Fibroblast of pulmonary artery (primary cell): ENCODE results near the gene CFAP45.

Source experiments
- DNase-seq: peaks from one replicate; pipeline ENCODE4 v3.0.0-alpha.2; 2010; ENCODE audit warnings: low read depth
- H3K4me3 ChIP-seq: replicated peaks from 2 replicates; pipeline ENCODE4 v1.5.1; 2011; ENCODE audit warnings: low read depth, mild to moderate bottlenecking, control low read depth, low read length, moderate library complexity
- TF ChIP-seq, protein P1 (sequence below): IDR thresholded peaks from 2 replicates; pipeline ENCODE4 v1.5.1; 2011; ENCODE audit warnings: mild to moderate bottlenecking, control low read depth, low read length, inconsistent platforms; ENCODE audit errors: missing control alignments

CFAP45 gene

GRCh38 chr1:159918352-159919200 lies 18.6 kb upstream of the CFAP45 start:
- TF ChIP-seq, protein P1, sequence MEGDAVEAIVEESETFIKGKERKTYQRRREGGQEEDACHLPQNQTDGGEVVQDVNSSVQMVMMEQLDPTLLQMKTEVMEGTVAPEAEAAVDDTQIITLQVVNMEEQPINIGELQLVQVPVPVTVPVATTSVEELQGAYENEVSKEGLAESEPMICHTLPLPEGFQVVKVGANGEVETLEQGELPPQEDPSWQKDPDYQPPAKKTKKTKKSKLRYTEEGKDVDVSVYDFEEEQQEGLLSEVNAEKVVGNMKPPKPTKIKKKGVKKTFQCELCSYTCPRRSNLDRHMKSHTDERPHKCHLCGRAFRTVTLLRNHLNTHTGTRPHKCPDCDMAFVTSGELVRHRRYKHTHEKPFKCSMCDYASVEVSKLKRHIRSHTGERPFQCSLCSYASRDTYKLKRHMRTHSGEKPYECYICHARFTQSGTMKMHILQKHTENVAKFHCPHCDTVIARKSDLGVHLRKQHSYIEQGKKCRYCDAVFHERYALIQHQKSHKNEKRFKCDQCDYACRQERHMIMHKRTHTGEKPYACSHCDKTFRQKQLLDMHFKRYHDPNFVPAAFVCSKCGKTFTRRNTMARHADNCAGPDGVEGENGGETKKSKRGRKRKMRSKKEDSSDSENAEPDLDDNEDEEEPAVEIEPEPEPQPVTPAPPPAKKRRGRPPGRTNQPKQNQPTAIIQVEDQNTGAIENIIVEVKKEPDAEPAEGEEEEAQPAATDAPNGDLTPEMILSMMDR: no peak
- H3K4me3 ChIP-seq: no peak overlapping the region
- no peak for DNase-seq

DNA sequence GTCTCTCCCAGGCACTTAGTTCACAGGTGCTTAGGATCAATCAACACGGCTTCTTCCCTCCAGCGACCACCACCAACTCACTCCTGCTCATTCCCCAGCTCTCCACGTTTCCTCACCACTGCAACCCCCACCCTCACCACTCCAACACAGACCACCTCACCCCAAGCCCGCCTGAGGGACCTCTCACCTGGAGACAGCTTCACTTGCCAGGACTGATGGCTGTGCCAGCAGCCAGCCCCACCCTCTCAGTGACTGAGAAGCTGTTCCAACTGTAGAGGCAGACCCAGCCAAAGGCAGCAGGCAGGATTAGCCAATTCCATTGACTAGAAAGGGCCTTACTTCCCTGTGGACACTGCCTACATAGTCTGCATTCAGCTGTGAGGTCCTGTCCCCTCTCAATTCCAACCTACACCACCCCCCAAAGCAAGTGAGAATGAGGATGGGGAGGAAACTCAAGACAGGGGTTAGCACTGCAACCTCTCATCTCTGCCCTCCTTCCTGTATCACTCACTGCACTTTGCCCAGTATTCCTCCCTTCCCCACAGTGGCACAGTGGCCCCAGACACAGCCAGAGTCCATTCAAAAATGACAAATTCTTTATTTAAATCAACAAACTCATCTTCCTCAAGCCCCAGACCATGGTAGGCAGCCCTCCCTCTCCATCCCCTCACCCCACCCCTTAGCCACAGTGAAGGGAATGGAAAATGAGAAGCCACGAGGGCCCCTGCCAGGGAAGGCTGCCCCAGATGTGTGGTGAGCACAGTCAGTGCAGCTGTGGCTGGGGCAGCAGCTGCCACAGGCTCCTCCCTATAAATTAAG lies 17.8 kb upstream of the CFAP45 start:
- no peak overlapping the region for H3K4me3 ChIP-seq
- TF ChIP-seq, protein P1: no peak
- no peak for DNase-seq

DNA sequence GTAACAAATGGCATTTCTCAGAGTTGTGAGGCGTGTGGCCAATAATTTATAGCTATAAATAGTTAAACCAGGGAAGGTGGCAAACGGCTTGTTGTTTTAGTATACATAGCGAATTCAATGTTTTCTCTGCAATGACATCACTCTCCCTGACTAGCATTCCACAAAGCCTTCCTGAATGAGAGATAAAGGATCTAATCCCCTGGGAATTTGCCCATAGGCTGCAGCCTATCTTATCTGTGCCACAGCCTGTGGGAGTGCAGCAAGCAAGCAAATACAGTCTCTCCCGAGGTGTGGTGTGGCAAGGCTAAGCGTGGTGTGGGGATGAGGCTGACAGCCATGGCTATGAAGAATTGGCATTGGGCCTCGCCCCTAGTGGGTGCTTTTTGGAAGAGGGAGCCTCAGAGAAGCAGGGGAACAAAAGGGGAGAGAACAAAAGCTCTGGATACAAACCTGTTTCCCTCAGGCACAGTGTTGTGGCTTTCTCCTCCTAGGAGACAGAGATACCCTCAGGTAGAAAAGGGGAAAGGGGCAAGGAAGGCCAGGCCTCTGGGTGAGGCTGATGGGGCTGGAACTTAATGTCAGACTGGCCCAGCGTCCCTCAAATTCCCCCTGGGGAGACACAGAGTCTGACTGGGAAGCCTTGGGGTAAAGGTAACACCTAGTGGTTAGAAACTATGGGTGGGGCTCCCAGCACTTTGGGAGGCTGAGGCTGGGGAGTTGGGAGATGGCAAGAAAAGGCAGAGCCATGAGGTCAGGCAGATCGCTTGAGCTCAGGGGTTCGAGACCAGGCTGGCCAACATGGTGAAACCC lies 16.5 kb upstream of the CFAP45 start:
- TF ChIP-seq, protein P1: no peak
- no peak overlapping the region for H3K4me3 ChIP-seq
- DNase-seq: peak; percentile 91

DNA sequence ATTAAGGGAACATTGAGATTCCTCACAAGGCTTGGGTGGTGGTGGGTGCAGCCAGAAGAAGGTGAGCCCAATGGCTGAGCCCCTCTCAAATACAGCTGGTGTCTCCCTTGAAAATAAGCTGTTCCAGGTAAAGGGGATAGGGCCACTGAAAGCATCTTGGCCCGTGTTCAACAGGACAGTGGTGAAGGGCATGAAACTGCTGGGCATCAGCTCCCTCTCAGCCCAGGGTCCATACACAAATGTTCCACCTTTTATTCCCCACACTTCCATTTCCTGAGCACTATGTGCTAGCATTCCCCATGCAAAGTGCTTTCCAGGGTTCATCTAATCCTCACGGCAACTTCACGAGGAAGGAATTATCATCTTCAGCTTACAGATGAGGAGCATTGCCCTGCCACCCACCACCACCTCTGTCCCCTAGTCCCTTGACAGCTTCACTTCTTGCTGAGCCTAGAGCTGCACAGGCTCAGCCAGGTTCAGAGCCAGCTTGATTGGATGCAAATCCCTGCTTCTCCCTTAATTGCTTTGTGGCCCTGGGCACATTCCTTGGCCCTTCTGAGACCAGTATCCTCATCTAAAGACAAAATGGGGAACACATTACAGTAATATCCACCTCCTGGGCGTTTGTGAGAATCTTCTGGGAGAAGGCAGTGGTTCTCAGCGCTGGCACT lies 15.7 kb upstream of the CFAP45 start:
- no peak for DNase-seq
- no peak overlapping the region for H3K4me3 ChIP-seq
- TF ChIP-seq, protein P1: no peak

GRCh38 chr1:159914252-159915018 lies 14.5 kb upstream of the CFAP45 start:
- DNase-seq: no peak
- no peak overlapping the region for H3K4me3 ChIP-seq
- TF ChIP-seq, protein P1: no peak
